BLaER1 (cell line): ENCODE measurements around the gene CAMK1G.
A peak's percentile ranks its signal among the peaks of the same experiment; 100 is the strongest.

Experiments
- H3K27ac ChIP-seq: shearing (Covaris generic); formaldehyde crosslinking; 2 replicates; pipeline ENCODE4 v1.8.1; 2022
- H3K27me3 ChIP-seq: shearing (Covaris generic); formaldehyde crosslinking; 2 replicates; pipeline ENCODE4 v1.8.1; 2022
- H3K36me3 ChIP-seq: shearing (Covaris generic); formaldehyde crosslinking; 2 replicates; pipeline ENCODE4 v1.8.1; 2022
- H3K4me1 ChIP-seq: shearing (Covaris generic); formaldehyde crosslinking; 2 replicates; pipeline ENCODE4 v1.8.1; 2022
- H3K4me2 ChIP-seq: shearing (Covaris generic); formaldehyde crosslinking; 2 replicates; pipeline ENCODE4 v1.8.1; 2022
- H3K4me3 ChIP-seq: shearing (Covaris generic); formaldehyde crosslinking; 2 replicates; pipeline ENCODE4 v1.8.1; 2022
- H3K9ac ChIP-seq: shearing (Covaris generic); formaldehyde crosslinking; 2 replicates; pipeline ENCODE4 v1.8.1; 2022
- H3K9me3 ChIP-seq: shearing (Covaris generic); formaldehyde crosslinking; 2 replicates; pipeline ENCODE4 v1.8.1; 2022
- H4K20me1 ChIP-seq: shearing (Covaris generic); formaldehyde crosslinking; 2 replicates; pipeline ENCODE4 v1.8.1; 2022
- Cebpa-rat ChIP-seq: shearing (Covaris generic); IDR thresholded peaks from 2 replicates; pipeline ENCODE4 v1.8.1; 2022

CAMK1G gene

DNA sequence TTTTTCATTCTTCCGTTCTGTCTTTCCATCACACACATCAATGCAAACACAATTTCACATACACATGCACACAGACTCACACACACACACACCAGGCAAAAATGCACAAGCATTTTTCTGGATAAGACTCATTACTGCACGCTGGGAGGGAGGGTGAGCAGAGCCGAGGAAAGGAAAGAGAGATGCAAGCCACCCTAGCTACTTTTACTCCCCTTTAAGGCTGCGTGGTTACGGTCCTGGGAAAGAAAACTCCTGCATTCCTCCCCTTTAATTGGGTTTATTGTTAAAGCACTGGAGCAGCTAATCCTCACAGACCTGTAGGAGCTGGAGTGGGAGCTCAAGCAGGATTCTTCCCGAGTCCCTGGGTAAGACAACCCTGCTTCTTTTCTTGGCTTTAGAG is at the start of gene CAMK1G:
CAMK1G (plus strand) TSS at position 307 of the 400 bp plus-strand sequence. CDS start 11,270 bp downstream, outside the sequence.
- no peak within 1 kb of the TSS for H3K9ac ChIP-seq
- H3K27ac ChIP-seq: no peak within 1 kb of the TSS
- TF ChIP-seq Cebpa-rat: no peak
- no peaks in the 10 kb centered on the region for H3K36me3 ChIP-seq
- H4K20me1 ChIP-seq: no peaks in the 10 kb centered on the region
- no peak within 1 kb of the TSS for H3K4me3 ChIP-seq
- no peak within 1 kb of the TSS for H3K4me2 ChIP-seq
- no peaks in the 10 kb centered on the region for H3K4me1 ChIP-seq
- H3K27me3 ChIP-seq: no peaks in the 10 kb centered on the region
- peaks cover 4% of the 10 kb centered on the region; the same call in 1 of the 2 replicates for H3K9me3 ChIP-seq

- TF ChIP-seq Cebpa-rat: no peak
- Histone ChIP-seq H3K27ac (no peak overlapping the region), H3K4me1 (peaks cover 5% of the 10 kb centered on the region; the same call in 1 of the 2 replicates), H3K9ac (no peak overlapping the region), H3K4me2 (0 out of 2 replicates have a peak overlapping the region, but pooled peaks have one; percentile 3), H4K20me1 (no peaks in the 10 kb centered on the region), H3K9me3 (no peaks in the 10 kb centered on the region), H3K36me3 (no peaks in the 10 kb centered on the region), H3K4me3 (no peak overlapping the region), H3K27me3 (no peaks in the 10 kb centered on the region)
Measured at GRCh38 chr1:209534496-209535250, 48.8 kb upstream of the CAMK1G start.

DNA sequence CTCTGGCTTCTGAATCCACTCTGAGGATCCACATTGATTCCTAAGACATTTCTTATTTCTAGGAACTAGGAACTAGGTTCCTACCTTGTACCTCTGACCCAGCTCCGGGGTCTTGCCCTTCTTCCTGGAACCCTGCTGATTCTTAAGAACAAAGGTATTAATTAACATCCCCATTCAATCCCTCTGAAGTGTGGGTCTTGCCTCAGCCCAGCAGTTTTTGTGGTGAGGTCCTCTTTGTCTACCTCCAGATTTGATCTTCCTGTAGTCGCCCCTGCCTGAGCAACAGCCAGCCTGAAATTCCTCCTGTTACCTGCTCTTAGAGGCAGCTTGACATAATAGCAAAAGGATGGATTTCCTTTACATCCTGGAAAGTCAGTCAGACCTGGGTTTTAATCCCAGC is 46.7 kb upstream of the CAMK1G start:
- TF ChIP-seq Cebpa-rat: no peak
- Histone ChIP-seq H3K27me3 (no peaks in the 10 kb centered on the region), H3K4me2 (no peak overlapping the region), H3K4me3 (no peak overlapping the region), H4K20me1 (no peaks in the 10 kb centered on the region), H3K9me3 (no peaks in the 10 kb centered on the region), H3K9ac (no peak overlapping the region), H3K4me1 (peaks cover 5% of the 10 kb centered on the region; the same call in 1 of the 2 replicates), H3K36me3 (no peaks in the 10 kb centered on the region), H3K27ac (no peak overlapping the region)

GRCh38 chr1:209537336-209538114 is 46.0 kb upstream of the CAMK1G start:
- no peak overlapping the region for H3K4me3 ChIP-seq
- no peaks in the 10 kb centered on the region for H3K27me3 ChIP-seq
- H3K27ac ChIP-seq: no peak overlapping the region
- TF ChIP-seq Cebpa-rat: no peak
- H3K4me1 ChIP-seq: peaks cover 5% of the 10 kb centered on the region; the same call in 1 of the 2 replicates
- no peaks in the 10 kb centered on the region for H3K9me3 ChIP-seq
- no peaks in the 10 kb centered on the region for H3K36me3 ChIP-seq
- no peak overlapping the region for H3K4me2 ChIP-seq
- no peaks in the 10 kb centered on the region for H4K20me1 ChIP-seq
- no peak overlapping the region for H3K9ac ChIP-seq

- Histone ChIP-seq H3K27ac (no peak overlapping the region), H3K4me2 (no peak overlapping the region), H4K20me1 (no peaks in the 10 kb centered on the region)
Measured at GRCh38 chr1:209539576-209539975, 43.9 kb upstream of the CAMK1G start.

DNA sequence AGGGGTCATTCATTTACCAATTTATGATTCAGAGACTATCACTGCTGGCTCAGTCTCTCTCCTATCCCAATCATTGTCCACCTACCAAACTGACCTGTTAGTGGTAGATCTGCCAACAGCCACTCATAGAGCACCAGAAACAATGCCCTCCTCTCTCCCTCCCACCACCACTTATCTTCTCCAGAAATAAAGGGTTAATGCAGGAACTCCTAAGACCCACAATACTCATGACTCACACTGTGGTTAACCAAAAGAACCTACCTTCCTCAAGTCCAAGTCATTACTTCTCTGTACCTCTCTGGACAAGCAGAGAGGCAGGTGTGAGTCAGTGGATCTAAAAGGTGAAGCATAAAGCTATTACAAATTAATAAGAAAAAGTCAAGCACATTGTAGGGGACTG is 40.9 kb upstream of the CAMK1G start:
- no peak for TF ChIP-seq Cebpa-rat
- H3K27ac ChIP-seq: no peak overlapping the region
- H3K9ac ChIP-seq: no peak overlapping the region
- no peak overlapping the region for H3K4me2 ChIP-seq
- no peaks in the 10 kb centered on the region for H3K27me3 ChIP-seq
- H4K20me1 ChIP-seq: no peaks in the 10 kb centered on the region
- H3K9me3 ChIP-seq: no peaks in the 10 kb centered on the region
- no peak overlapping the region for H3K4me3 ChIP-seq
- no peaks in the 10 kb centered on the region for H3K36me3 ChIP-seq
- H3K4me1 ChIP-seq: no peaks in the 10 kb centered on the region

More at GRCh38 chr1:209539576-209539975, 43.9 kb upstream of the CAMK1G start:
- Histone ChIP-seq H3K4me3 (no peak overlapping the region), H3K27me3 (no peaks in the 10 kb centered on the region), H3K9ac (no peak overlapping the region), H3K9me3 (no peaks in the 10 kb centered on the region), H3K36me3 (no peaks in the 10 kb centered on the region), H3K4me1 (peaks cover 2% of the 10 kb centered on the region; the same call in 1 of the 2 replicates)
- TF ChIP-seq Cebpa-rat: no peak

DNA sequence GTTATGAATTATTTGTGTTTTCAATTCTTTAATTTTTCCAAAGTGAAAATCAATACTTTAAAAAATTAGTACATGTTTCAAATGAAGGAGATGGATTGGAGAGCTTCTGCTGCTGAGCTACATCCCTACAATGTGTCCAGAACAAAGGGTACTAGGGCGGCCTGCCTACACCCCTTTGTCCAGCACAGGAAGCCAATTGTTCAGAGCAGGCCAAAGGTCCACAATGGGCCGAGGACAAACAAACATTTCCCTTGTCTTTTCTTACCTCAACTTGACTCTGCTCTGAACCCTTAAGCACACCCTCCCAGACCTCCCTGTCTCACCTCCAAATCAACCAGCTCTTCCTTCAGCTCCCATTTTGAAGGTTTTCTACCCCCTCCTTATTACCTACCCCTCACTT is 39.4 kb upstream of the CAMK1G start:
- Histone ChIP-seq H3K27me3 (no peaks in the 10 kb centered on the region), H3K4me2 (no peak overlapping the region), H4K20me1 (no peaks in the 10 kb centered on the region), H3K4me3 (no peak overlapping the region), H3K27ac (no peak overlapping the region), H3K9ac (no peak overlapping the region), H3K9me3 (no peaks in the 10 kb centered on the region), H3K36me3 (no peaks in the 10 kb centered on the region), H3K4me1 (no peaks in the 10 kb centered on the region)
- no peak for TF ChIP-seq Cebpa-rat

- peaks cover 5% of the 10 kb centered on the region; the same call in 1 of the 2 replicates for H3K4me1 ChIP-seq
- H3K9ac ChIP-seq: no peak overlapping the region
- H3K36me3 ChIP-seq: no peaks in the 10 kb centered on the region
- H3K9me3 ChIP-seq: no peaks in the 10 kb centered on the region
- H3K4me2 ChIP-seq: no peak overlapping the region; the same call in 1 of the 2 replicates
- TF ChIP-seq Cebpa-rat: no peak
- H3K4me3 ChIP-seq: no peak overlapping the region
- H3K27ac ChIP-seq: no peak overlapping the region
- H3K27me3 ChIP-seq: no peaks in the 10 kb centered on the region
- no peaks in the 10 kb centered on the region for H4K20me1 ChIP-seq
Measured at GRCh38 chr1:209545423-209545822, 38.1 kb upstream of the CAMK1G start.

DNA sequence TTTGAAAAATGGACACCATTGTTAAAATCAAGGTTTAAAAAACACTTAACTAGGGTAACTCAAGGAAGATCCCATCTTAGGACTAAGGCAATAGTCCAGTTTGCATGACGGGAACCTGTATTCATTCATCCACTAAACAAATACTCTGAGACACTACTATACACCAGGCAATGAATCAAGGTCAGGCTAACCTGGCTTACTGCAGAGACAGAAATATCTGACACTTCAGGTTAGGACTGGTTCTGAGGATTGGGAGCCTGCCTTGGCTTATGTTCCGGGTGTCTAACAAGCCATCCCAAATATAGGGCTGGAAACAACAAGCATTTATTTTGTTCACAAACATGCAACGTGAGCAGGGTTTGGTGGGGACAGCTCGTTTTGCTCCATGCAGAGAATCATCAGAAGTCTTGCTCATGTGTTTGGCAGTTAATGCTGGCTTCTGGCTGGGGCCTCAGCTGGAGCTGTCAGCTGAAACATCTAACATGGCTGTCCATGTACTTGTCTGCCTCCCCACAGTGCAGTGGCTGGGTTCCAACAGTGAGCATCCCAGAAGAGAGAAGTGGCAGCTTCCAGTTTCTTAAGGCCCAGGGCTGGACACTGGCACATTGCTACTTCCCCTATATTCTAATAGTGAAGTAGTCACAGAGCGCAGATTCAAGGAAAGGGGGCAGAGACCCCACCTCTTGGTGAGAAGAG is 37.0 kb upstream of the CAMK1G start:
- H3K27me3 ChIP-seq: no peaks in the 10 kb centered on the region
- H3K9me3 ChIP-seq: no peaks in the 10 kb centered on the region
- no peak overlapping the region for H3K4me3 ChIP-seq
- H3K9ac ChIP-seq: no peak overlapping the region
- H3K4me2 ChIP-seq: no peak overlapping the region
- H4K20me1 ChIP-seq: no peaks in the 10 kb centered on the region
- no peaks in the 10 kb centered on the region for H3K36me3 ChIP-seq
- TF ChIP-seq Cebpa-rat: no peak
- no peak overlapping the region for H3K27ac ChIP-seq
- peaks cover 5% of the 10 kb centered on the region; the same call in 1 of the 2 replicates for H3K4me1 ChIP-seq
